ENCODE results near the gene RND3. TPM values are rescaled to one million over a fixed set of nuclear protein-coding genes. Genes with fewer than 3 reads are reported as not detected.

Gene RND3
- total and polyA plus RNA-seq, 9 donors, result 2.5 to 23.0 (median 11.4) TPM

- no peaks in the 10 kb centered on the region for H3K27me3 ChIP-seq
- no peak for DNase-seq
- no peak overlapping the region for H3K4me3 ChIP-seq
- no peaks in the 10 kb centered on the region for H3K36me3 ChIP-seq
- H3K9me3 ChIP-seq, result no peaks in the 10 kb centered on the region
- 96 to 97% (median 97%) methylated on average over 1 of the region's 1 CpG for whole genome bisulfite sequencing, 3 donors
- TF ChIP-seq POLR2A (IDR thresholded peaks at IDR 0.05) (no peak), EP300 (IDR thresholded peaks at IDR 0.05) (no peak)
- TF ChIP-seq, protein P1, sequence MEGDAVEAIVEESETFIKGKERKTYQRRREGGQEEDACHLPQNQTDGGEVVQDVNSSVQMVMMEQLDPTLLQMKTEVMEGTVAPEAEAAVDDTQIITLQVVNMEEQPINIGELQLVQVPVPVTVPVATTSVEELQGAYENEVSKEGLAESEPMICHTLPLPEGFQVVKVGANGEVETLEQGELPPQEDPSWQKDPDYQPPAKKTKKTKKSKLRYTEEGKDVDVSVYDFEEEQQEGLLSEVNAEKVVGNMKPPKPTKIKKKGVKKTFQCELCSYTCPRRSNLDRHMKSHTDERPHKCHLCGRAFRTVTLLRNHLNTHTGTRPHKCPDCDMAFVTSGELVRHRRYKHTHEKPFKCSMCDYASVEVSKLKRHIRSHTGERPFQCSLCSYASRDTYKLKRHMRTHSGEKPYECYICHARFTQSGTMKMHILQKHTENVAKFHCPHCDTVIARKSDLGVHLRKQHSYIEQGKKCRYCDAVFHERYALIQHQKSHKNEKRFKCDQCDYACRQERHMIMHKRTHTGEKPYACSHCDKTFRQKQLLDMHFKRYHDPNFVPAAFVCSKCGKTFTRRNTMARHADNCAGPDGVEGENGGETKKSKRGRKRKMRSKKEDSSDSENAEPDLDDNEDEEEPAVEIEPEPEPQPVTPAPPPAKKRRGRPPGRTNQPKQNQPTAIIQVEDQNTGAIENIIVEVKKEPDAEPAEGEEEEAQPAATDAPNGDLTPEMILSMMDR (IDR thresholded peaks at IDR 0.05), result no peak
- H3K27ac ChIP-seq, result no peak overlapping the region
- no peaks in the 10 kb centered on the region for H3K4me1 ChIP-seq (ENCODE audit: insufficient read depth)
- intact Hi-C loops (cut with DNase I), result no loop called here
Observed at GRCh38 chr2:150464986-150465385, 22.5 kb downstream of the RND3 start.

DNA sequence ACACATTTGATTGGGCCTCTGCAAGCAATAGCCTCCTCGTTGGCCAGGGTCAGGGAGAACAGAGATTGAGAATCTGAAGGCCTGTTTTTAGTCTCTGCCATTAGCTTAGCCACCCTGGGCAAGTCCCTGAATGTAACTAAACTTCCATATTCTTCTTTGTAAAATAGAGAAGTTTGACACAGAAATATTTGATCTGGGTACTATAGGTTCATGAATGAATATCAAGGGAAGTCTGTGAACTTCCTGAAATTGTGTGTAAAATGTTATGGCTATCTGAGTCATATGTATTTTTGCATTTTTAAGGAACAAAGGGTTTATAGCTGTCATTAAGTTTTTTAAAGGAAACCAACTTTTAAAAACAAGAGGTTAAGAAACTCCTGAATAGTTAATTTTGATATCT lies 23.2 kb downstream of the RND3 start:
- Histone ChIP-seq H3K4me1 (ENCODE audit: insufficient read depth) (no peaks in the 10 kb centered on the region), H3K27me3 (no peaks in the 10 kb centered on the region), H3K36me3 (no peaks in the 10 kb centered on the region), H3K27ac (no peak overlapping the region), H3K9me3 (no peaks in the 10 kb centered on the region), H3K4me3 (no peak overlapping the region)
- TF ChIP-seq, protein P1 (IDR thresholded peaks at IDR 0.05), result no peak
- TF ChIP-seq EP300 (IDR thresholded peaks at IDR 0.05) (no peak), POLR2A (IDR thresholded peaks at IDR 0.05) (no peak)
- DNase-seq, result no peak
- intact Hi-C loops (cut with DNase I), result no loop called here
- WGBS, 3 donors, result 35 to 86% (median 82%) methylated on average over 1 of the region's 1 CpG

GRCh38 chr2:150462770-150463169 lies 24.7 kb downstream of the RND3 start:
- no peak overlapping the region for H3K4me3 ChIP-seq
- intact Hi-C loops (cut with DNase I), result no loop called here
- H3K27me3 ChIP-seq, result no peaks in the 10 kb centered on the region
- TF ChIP-seq EP300 (IDR thresholded peaks at IDR 0.05) (no peak), POLR2A (IDR thresholded peaks at IDR 0.05) (no peak)
- TF ChIP-seq, protein P1 (IDR thresholded peaks at IDR 0.05), result no peak
- no peak overlapping the region for H3K27ac ChIP-seq
- no peak for DNase-seq
- no peaks in the 10 kb centered on the region for H3K36me3 ChIP-seq
- no peaks in the 10 kb centered on the region for H3K4me1 ChIP-seq (ENCODE audit: insufficient read depth)
- H3K9me3 ChIP-seq, result no peaks in the 10 kb centered on the region
- WGBS, 3 donors, result 82 to 95% (median 91%) methylated on average over 2 of the region's 2 CpGs

DNA sequence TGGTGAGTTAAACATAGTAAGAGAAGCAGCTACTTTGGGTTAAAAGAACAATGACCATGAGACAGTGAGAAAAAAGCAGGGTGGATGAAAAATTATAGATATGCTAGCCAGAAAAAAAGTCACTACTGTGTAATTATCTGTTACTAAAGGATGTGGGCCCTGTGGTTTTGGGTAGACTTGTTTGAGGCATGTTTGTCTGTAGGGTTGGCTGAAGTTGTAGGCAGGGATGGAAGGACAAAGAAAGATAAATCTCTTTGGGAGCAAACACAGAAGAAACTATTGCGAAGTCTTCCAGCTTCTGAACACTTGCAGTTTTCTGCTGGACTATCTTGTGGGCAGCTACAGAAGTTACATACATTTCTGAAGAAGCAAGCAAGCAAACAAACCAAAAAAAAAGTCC lies 28.2 kb downstream of the RND3 start:
- no peaks in the 10 kb centered on the region for H3K36me3 ChIP-seq
- TF ChIP-seq EP300 (IDR thresholded peaks at IDR 0.05) (no peak), POLR2A (IDR thresholded peaks at IDR 0.05) (no peak)
- TF ChIP-seq, protein P1 (IDR thresholded peaks at IDR 0.05), result no peak

More for the DNA sequence above, 28.2 kb downstream of the RND3 start:
- no peak overlapping the region for H3K4me3 ChIP-seq
- no peak overlapping the region for H3K27ac ChIP-seq
- H3K27me3 ChIP-seq, result no peaks in the 10 kb centered on the region
- WGBS, 3 donors, result 70 to 93% (median 87%) methylated on average over 1 of the region's 1 CpG
- no peaks in the 10 kb centered on the region for H3K9me3 ChIP-seq
- intact Hi-C loops (cut with DNase I), result no loop called here
- no peaks in the 10 kb centered on the region for H3K4me1 ChIP-seq (ENCODE audit: insufficient read depth)
- DNase-seq, result no peak

All from ovary (tissue), 9 donors.